ENCODE data around the gene SPTSSB.

SPTSSB gene, protein sequence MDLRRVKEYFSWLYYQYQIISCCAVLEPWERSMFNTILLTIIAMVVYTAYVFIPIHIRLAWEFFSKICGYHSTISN

GRCh38 chr3:161371441-161372320 lies at the start of gene SPTSSB:
TSS of gene SPTSSB (minus strand) at chr3:161371517. CDS start at chr3:161346323, 25,194 bp downstream.
- DNase-seq (ENCODE audit: low spot score): no peak

GRCh38 chr3:161420746-161421145 lies 49.4 kb upstream of the SPTSSB start:
- no peak for DNase-seq (ENCODE audit: low spot score)

DNA sequence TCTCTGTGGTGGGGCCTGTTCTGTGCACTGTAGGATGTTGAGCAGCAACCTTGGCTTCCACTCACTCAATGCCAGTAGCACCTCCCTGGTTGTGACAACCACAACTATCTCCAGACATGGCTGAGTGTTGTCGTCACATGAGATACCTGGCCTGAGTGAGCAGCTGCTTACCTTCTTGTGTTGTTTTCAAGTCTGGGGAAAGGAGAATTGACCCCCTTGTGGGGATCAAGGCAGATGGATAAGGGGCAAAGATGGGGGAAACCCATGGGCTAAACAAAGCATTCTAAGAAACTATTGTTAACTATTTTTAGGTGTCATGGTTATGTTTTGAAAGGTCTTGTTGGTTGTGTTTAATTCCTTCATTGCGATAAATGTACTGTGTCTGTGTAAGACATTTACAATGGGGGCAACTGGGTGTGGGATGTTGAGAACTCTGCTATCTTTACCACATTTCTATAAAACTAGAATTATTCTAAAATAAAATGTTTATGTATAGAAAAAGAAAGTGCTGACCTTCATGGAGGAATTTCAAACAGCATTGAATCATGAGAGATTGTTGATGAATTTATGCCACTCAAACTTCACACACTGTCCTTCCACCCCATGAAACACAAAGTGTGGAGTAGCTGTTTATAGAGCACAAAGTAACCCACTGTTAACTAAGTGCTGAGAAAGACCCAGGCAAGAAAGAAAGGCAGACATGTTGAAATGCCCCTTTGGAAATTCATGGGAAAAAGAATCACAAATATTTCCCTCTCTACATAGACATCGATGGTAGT lies 48.4 kb upstream of the SPTSSB start:
- DNase-seq (ENCODE audit: low spot score): no peak

DNA sequence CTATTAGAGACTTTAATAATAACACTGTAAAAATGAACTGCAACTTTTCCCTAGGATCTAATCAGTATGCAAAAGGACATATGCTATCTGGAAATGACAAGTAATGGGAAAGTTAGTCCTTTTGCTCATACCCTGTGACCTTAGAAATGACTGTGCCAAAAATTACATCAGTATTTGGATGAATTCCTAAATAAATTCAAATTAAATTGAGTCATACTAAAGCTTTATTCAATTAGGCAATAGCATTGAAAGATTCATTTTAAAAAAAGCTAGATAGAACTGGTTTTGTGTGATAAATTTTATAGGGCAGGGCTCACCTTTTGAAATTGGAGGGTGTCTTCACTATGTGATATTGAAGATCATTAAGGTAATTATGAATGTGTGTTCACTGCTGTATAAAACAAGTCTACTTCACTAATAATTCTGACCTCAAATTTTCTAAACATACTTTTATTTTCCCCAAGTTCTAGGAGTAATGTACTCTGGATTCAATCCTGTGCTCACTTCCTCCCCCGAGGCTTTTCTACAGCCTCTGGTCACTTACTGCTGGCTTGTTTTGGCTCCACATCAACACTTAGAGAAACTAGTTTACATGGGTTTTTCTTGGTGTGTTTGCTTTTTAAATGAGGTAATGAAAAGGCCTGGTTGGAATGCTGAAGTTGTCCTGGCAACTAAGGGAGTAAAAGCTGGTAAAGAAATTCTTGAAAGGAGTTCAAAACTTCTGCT lies 44.4 kb upstream of the SPTSSB start:
- DNase-seq (ENCODE audit: low spot score): peak; percentile 11

DNA sequence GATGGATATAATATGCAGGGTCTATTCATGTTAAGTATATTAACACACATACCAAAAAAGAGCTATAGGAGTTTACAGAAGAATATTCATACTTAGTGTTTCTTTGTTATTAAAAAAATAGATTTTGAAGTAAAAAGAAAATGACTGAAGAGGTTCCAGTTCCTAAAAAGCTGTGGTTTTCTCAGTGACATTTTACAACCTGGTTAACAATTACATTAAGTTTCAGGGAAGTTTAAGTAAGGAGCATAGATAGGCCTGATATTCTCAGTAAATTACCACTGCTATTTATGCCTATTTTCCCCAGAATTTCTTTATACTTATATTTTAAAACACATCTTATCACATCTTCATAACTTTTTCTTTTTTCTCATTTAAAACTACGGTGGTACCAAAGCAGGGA lies 43.6 kb upstream of the SPTSSB start:
- no peak for DNase-seq (ENCODE audit: low spot score)

DNA sequence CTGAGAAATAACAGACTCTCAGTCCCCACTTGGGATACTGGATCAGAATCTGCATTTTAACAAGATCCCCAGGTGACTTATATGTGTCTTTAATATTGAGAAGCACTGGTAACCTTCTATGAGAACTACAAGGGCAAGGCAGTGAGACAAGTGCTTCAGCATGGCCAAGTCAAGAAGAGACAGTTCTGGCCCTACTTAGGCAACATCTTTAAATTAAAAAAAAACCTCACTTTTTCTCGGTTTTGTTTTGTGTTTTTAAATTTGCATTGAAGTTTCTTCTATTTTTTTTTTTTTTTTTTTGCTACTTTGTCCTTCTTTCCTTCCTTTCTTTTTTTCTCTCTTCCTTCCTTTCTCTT lies 42.5 kb upstream of the SPTSSB start:
- DNase-seq (ENCODE audit: low spot score): no peak

- peak; percentile 37 for DNase-seq (ENCODE audit: low spot score)
Observed at GRCh38 chr3:161413127-161413854, 42.0 kb upstream of the SPTSSB start.

DNA sequence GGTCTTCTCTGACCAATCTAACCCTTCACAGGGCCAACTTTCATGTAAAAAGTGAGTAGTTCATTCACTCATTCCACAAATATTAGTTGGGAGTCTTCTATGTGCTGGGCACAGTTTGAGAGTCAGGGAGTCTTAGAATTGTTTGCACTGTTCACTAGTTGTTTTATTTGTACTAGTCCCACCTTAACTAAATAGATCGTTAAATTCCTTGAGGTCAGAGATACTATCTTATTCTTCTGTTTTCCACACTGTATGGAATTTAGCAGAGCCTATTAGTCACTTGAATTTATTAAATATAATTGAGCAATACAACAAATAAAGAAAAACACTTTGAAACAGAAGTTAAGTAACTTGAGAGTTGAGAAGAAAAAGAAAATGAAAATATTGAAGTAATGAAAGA lies 40.8 kb upstream of the SPTSSB start:
- no peak for DNase-seq (ENCODE audit: low spot score)

DNA sequence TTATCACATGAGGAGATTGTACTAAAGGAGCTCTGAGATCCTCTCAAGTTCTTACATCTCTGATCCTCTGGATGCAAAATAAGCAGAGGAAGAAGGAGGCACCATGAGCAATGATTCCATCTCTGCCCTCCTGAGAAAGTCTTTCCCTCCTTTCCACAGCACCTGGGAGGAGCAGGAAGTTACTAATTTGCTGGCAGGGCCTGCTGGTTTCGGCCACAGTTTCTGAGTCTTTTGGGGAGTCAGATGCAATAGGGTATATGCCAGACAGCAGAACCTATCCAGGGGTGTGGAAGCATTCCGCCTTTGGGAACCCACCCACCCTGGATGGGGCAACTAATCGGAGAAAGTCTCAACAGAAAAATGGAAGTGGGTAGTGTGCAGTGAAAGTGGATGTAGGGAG lies 38.5 kb upstream of the SPTSSB start:
- no peak for DNase-seq (ENCODE audit: low spot score)

DNA sequence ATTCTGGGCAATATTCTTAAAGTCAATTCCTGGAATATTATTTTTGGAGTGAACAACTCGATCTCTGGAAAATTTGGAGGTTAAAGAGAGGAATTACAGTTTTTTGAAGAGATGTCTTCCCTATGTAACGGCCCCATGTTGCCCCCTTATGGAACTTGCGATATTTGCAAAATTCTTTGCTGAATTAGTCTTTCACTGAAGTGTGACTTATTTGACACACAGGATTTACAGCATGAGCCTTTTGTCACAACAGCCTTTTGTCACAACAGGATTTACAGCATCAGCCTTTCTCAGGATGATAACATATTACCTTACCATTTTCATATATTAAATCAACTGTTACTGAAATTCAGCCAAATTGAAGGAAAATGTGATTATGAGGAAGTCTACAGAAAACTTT lies 37.8 kb upstream of the SPTSSB start:
- peak; percentile 65 for DNase-seq (ENCODE audit: low spot score)

DNA sequence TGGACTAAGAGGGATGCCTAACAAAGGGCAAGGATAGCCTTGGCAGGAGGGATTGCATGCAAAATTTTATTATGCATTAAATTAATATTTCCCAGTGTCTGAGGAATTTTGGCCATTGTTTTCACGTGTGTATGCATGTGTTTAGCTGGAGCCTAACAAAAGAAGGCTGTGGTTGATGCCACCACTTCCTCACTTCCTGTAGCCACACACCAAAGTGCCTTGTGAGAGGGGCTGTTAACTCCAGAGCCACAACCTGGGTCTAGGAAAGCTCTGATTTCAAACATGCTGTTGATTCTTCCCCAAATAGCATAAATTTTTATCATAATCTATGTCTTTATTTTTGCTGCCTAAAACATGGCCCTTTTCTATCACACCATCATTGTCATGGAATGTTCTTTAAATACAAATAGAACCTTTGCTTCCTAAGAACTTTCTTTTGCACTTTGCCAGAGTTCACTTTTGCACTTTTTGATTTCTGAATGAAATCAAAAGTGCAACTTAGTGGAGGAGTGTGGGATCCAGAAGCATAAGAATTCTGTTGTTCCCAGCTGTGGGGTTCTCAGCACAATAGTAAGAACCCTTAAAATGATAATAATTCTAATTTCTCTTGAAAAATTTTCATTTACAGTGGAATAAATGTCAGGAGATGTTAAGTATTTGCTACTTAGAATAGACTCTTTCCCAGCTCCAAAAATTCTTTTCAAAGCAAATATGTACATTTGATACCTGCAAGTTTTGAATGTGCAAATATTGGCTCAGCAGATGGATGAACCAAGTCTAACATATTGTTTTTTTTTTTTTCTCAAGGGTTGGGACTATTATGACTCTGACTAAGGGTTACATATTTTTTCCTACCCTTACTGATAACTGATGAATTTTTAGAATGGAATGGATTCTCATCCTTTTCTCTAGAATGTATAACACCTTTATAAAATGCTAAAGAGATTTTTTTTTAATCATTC lies 35.6 kb upstream of the SPTSSB start:
- DNase-seq (ENCODE audit: low spot score): no peak

DNA sequence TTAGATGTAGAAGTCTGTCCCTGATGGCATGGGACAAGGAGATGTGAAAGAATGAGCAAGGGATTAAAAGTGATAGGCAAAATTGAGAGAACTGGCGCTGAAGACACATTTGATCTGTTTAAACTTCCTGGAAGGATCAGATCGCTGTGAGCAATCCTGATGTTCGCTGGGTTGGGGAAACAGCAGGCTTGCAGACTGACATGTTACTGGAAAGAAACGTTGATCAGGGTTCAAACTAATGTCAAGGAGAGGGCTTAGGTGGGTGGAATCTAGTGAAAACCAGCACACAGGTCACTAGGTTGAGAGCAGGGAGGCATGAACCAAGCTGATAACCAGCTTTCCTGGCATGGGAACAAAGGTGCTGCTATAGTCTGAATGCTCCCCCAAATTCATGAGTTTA lies 34.5 kb upstream of the SPTSSB start:
- DNase-seq (ENCODE audit: low spot score): no peak

DNA sequence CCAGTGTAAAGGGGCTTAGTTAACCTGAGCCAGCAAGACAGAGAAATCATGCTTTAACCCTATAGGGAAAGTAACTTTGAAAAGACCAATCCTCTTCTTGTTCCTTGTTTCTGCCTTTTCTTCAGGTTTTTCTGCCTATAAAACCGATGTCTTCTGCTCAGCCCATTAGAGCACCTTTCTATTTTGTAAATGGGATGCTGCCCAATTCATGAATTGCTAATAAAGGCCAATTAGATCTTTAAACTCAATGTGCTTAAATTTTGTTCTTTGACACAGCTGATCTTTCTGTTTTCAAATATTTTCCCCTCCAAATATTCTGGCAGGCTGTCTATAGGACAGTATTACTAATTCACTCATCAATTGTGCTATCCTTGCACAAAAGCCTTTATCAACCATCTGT lies 33.8 kb upstream of the SPTSSB start:
- no peak for DNase-seq (ENCODE audit: low spot score)

- DNase-seq (ENCODE audit: low spot score): no peak
Observed at GRCh38 chr3:161403251-161403650, 31.9 kb upstream of the SPTSSB start.

- DNase-seq (ENCODE audit: low spot score): no peak
Observed at GRCh38 chr3:161401389-161401788, 30.1 kb upstream of the SPTSSB start.

- DNase-seq (ENCODE audit: low spot score): no peak
Observed at GRCh38 chr3:161400650-161401049, 29.3 kb upstream of the SPTSSB start.

DNA sequence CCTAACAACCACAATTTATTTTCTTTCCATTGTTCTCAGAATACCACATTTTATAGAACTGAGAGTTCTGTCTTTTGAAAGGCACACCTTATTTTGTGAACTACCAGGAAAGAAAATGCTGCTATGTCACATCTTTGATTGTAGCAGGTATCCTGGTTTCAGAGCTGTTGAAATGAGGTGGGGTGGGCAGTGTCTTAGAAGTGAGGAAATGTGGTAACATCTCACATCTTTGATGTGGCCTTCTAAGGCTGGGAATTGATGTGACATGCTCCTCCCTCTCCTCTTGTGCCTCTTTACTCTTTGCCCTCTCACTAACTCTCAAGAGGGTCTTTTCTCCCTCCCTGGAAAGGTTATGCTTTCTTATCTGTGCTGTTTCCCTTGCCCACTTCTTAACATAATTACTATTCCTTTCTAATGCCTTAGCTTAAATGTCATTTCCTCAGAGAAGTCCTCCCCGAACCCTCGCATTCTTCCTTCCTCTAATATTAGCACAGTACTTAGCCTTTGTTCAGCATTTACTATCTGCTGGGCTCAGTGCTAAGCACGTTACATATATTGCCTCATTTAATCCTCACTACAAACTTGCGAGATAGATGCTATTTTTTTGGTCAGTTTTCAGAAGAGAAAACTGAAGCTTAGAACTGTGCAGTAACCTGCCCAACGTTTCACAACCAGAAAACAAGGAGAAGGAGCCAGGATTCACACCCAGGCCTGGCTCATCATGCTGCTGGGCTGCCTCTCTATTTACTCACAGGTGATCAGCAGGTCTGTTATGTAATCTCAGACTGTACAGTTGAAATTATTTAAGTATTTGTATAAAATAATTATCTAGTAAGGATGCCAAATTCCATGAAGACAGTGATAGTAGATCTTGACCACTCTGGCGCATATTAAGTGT lies 24.0 kb upstream of the SPTSSB start:
- no peak for DNase-seq (ENCODE audit: low spot score)

GRCh38 chr3:161393803-161394202 lies 22.5 kb upstream of the SPTSSB start:
- no peak for DNase-seq (ENCODE audit: low spot score)

- DNase-seq (ENCODE audit: low spot score): no peak
Observed at GRCh38 chr3:161393310-161393709, 22.0 kb upstream of the SPTSSB start.

- no peak for DNase-seq (ENCODE audit: low spot score)
Observed at GRCh38 chr3:161392853-161393252, 21.5 kb upstream of the SPTSSB start.
